ENCODE measurements around the gene VSIG2. TPM values are rescaled to one million over a fixed set of nuclear protein-coding genes. Genes with fewer than 3 reads are reported as not detected.

The VSIG2 gene
- total RNA-seq, 1 donor from 2014 or later = 0.25 TPM

DNA sequence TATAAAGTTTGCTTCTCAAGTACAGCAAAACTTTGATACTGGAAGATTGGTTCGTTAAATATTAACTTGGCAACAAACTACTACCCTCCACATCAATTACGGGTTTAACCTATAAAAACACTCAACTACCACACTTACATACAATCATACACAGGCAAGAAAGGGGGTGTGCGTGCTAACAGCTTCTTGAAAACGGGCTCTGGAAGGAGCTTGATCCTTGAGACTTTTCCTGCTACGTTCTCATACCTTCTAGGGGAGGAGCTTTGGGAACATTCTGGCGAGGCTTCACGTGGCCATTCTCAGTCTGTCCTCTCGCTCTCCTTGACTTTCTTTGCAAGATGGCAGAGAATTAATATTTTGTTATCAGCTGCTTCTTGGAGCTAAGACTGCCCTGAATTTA lies 16.9 kb upstream of the VSIG2 start:
- TF ChIP-seq, protein P1, sequence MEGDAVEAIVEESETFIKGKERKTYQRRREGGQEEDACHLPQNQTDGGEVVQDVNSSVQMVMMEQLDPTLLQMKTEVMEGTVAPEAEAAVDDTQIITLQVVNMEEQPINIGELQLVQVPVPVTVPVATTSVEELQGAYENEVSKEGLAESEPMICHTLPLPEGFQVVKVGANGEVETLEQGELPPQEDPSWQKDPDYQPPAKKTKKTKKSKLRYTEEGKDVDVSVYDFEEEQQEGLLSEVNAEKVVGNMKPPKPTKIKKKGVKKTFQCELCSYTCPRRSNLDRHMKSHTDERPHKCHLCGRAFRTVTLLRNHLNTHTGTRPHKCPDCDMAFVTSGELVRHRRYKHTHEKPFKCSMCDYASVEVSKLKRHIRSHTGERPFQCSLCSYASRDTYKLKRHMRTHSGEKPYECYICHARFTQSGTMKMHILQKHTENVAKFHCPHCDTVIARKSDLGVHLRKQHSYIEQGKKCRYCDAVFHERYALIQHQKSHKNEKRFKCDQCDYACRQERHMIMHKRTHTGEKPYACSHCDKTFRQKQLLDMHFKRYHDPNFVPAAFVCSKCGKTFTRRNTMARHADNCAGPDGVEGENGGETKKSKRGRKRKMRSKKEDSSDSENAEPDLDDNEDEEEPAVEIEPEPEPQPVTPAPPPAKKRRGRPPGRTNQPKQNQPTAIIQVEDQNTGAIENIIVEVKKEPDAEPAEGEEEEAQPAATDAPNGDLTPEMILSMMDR (IDR thresholded peaks at IDR 0.05; ENCODE audit: unreplicated experiment) = no peak
- H3K4me3 Mint-ChIP-seq = no peak overlapping the region
- H3K27ac Mint-ChIP-seq = no peak overlapping the region
- H3K36me3 Mint-ChIP-seq = peaks cover 30% of the 10 kb centered on the region
- H3K4me1 Mint-ChIP-seq = peaks cover 1% of the 10 kb centered on the region
- H3K27me3 Mint-ChIP-seq (ENCODE audit: low read depth) = no peaks in the 10 kb centered on the region
- no peaks in the 10 kb centered on the region for H3K9me3 Mint-ChIP-seq
- DNase-seq (ENCODE audit: low spot score in 2 of 2, unreplicated experiment in 2 of 2) = no peak

DNA sequence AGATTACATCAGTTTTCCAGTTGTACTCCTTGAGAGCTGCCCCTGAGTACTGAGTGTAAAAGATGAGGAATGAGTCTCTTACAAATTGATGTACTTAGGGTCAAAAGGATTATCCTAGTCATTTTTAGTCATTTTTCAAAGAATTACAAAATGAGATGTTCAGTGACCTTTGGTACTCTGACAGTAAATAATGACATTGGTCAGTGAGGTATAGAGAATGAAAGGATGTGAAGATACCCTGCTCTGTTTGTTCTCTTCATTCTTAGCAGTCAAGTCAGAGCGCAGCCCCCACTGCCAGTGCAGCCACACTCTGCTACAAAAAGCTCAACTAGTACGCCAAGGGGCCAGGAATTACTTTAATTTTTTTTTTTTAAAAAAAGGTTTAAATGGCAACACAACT lies 14.1 kb upstream of the VSIG2 start:
- peaks cover 11% of the 10 kb centered on the region for H3K4me1 Mint-ChIP-seq
- peaks cover 18% of the 10 kb centered on the region for H3K27me3 Mint-ChIP-seq (ENCODE audit: low read depth)
- no peak overlapping the region for H3K27ac Mint-ChIP-seq
- H3K4me3 Mint-ChIP-seq = no peak overlapping the region
- TF ChIP-seq, protein P1 (IDR thresholded peaks at IDR 0.05; ENCODE audit: unreplicated experiment) = no peak
- H3K36me3 Mint-ChIP-seq = peaks cover 20% of the 10 kb centered on the region
- no peaks in the 10 kb centered on the region for H3K9me3 Mint-ChIP-seq
- no peak for DNase-seq (ENCODE audit: low spot score in 2 of 2, unreplicated experiment in 2 of 2)

DNA sequence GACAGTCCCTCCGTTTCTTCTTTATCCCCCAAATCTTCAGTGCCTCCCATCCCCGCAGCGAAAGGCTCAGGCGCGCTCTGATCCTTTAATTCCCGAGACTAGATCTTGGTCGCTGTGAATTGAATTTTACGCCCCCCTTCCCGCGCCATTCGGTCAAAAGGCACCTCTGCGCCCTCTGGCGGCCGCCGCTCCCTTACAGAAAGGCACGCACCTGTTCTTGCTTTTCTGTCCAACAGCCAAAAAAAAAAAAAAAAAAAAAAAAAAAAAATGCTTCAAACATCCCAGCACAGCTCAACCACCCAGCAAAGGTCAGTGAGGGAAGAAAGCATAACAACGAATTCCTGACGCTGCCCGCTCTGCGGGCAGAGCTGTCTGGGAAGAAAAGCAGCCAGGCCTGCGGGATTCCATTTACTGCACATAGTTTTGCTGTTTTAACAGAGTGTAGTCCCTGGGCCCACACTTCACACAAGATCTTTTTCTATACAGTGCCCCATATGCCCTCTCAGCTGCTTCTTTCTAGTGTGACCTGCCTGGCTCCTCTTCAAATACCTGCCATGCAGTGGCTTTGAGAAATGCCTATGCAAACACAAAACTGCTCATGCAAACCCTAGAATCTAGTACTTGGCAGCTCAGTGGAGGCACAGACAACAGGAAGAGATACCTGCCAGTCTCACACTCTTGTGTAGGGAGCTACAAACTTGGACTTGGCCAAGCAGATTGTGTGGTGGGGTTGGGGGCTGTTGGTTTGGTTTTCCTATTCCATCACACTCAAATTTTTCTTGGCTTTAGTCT lies 11.3 kb upstream of the VSIG2 start:
- Mint-ChIP-seq H3K27ac (no peak overlapping the region), H3K27me3 (ENCODE audit: low read depth) (peaks cover 46% of the 10 kb centered on the region), H3K4me3 (peak overlapping the region; percentile 74), H3K4me1 (peaks cover 24% of the 10 kb centered on the region), H3K36me3 (peaks cover 15% of the 10 kb centered on the region), H3K9me3 (no peaks in the 10 kb centered on the region)
- TF ChIP-seq, protein P1 (IDR thresholded peaks at IDR 0.05; ENCODE audit: unreplicated experiment) = peak; percentile 85
- peak; percentile 83 to 94 for DNase-seq (ENCODE audit: low spot score in 2 of 2, unreplicated experiment in 2 of 2)

DNA sequence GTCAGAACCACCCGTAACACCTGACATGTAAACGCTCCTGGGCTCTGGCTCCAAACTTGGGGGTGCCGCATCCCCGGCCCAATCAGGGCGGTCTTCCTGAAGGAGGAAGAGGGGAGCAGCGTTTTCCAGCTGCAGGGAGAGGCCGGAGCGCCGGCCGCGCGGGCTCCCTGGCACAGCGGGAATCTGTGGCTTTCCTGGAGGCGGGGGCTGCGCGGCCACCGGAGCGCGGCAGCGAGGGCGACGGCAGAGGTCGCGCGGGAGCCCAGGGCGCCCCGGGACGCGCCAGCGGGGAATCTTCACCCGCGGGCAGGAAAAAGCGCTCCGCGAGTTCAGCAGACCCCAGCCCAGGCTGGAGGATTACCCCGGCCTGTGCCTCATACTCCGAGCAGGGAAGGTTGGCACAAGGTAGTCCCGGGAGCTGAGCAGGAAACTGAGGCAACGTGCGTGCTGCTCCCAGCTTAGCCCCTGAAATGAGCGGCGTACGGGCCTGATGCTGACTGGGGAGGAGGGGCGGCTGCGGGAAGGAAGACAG lies 10.6 kb upstream of the VSIG2 start:
- H3K4me1 Mint-ChIP-seq = peaks cover 27% of the 10 kb centered on the region
- no peaks in the 10 kb centered on the region for H3K9me3 Mint-ChIP-seq
- TF ChIP-seq, protein P1 (IDR thresholded peaks at IDR 0.05; ENCODE audit: unreplicated experiment) = no peak
- H3K4me3 Mint-ChIP-seq = peak overlapping the region; percentile 74
- no peak for DNase-seq (ENCODE audit: low spot score in 2 of 2, unreplicated experiment in 2 of 2)
- H3K36me3 Mint-ChIP-seq = peaks cover 14% of the 10 kb centered on the region
- H3K27me3 Mint-ChIP-seq (ENCODE audit: low read depth) = peaks cover 53% of the 10 kb centered on the region
- H3K27ac Mint-ChIP-seq = no peak overlapping the region

DNA sequence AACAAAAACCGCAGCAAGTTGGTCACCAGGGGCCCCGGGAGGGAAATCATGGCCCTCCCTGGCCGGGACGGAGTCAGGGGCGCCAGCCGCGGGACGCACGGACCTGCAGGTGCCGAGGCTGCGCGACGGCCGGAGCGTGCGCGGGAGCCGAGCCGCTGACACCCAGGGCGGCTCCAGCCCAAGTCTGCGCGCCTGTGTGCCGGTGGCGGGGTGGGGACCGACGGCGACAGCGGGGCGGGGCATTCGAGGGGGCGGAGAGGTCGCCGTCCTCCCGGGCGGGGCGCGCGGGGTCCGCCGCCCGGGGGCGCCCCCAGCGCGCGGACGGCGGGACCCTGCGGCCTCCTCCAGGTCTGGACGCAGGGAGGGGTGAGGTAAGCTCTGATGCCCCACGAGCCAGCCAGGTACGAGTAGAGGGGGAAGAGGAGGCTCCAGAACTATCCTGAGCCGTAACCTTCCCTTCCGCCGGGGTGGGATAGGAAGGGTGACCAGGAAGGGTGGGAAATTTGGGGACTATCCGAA lies 10.1 kb upstream of the VSIG2 start, which contains the start of gene ESAM:
ESAM (minus strand) TSS at position 186 of the 519 bp plus-strand sequence; CDS start at position 50, 136 bp downstream.
- Mint-ChIP-seq H3K27ac (no peak within 1 kb of the TSS), H3K27me3 (ENCODE audit: low read depth) (peaks cover 58% of the 10 kb centered on the region), H3K36me3 (peaks cover 12% of the 10 kb centered on the region), H3K4me3 (peak within 1 kb of the TSS; percentile 74), H3K4me1 (peaks cover 27% of the 10 kb centered on the region), H3K9me3 (no peaks in the 10 kb centered on the region)
- TF ChIP-seq, protein P1 (IDR thresholded peaks at IDR 0.05; ENCODE audit: unreplicated experiment) = no peak
- no peak for DNase-seq (ENCODE audit: low spot score in 2 of 2, unreplicated experiment in 2 of 2)

Data from mesothelial cell of epicardium (in vitro differentiated cells).